ENCODE data around the gene ZNF726.

DNA sequence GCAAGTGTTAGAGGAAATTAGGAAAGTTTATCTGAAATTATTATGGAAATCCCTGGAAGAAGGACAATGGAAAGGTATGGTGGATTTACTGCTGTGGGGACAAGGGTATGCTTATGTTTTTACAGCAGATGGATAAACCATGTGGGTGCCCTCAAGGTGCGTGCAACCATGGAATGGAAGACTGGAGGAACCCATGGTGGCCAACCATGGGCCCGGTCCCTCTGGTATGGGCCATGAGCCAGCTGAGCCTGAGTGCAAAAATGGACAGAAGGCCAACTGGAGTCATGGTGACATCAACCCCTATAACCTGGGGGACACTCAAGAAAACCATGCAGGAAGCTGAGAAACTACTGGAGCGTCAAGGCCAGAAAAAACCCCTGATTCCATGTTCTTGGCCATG is 46.1 kb upstream of the ZNF726 start:
- TF ChIP-seq SMC3 (IDR thresholded peaks at IDR 0.05) (no peak), ESRRA (IDR thresholded peaks at IDR 0.05; ENCODE audit: borderline replicate concordance, low read length) (no peak), EP300 (IDR thresholded peaks at IDR 0.05) (no peak), POLR2A (IDR thresholded peaks at IDR 0.05; ENCODE audit: low read length) (no peak), JUNB (IDR thresholded peaks at IDR 0.05) (no peak), ZNF302 (CRISPR knock-in tag; IDR thresholded peaks at IDR 0.05) (no peak), CEBPB (IDR thresholded peaks at IDR 0.05) (no peak), CHD4 (IDR thresholded peaks at IDR 0.05; ENCODE audit: borderline replicate concordance) (no peak), JUN (IDR thresholded peaks at IDR 0.05) (no peak)
- TF ChIP-seq, protein P1, sequence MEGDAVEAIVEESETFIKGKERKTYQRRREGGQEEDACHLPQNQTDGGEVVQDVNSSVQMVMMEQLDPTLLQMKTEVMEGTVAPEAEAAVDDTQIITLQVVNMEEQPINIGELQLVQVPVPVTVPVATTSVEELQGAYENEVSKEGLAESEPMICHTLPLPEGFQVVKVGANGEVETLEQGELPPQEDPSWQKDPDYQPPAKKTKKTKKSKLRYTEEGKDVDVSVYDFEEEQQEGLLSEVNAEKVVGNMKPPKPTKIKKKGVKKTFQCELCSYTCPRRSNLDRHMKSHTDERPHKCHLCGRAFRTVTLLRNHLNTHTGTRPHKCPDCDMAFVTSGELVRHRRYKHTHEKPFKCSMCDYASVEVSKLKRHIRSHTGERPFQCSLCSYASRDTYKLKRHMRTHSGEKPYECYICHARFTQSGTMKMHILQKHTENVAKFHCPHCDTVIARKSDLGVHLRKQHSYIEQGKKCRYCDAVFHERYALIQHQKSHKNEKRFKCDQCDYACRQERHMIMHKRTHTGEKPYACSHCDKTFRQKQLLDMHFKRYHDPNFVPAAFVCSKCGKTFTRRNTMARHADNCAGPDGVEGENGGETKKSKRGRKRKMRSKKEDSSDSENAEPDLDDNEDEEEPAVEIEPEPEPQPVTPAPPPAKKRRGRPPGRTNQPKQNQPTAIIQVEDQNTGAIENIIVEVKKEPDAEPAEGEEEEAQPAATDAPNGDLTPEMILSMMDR (IDR thresholded peaks at IDR 0.05): no peak
- TF ChIP-seq, protein P2, sequence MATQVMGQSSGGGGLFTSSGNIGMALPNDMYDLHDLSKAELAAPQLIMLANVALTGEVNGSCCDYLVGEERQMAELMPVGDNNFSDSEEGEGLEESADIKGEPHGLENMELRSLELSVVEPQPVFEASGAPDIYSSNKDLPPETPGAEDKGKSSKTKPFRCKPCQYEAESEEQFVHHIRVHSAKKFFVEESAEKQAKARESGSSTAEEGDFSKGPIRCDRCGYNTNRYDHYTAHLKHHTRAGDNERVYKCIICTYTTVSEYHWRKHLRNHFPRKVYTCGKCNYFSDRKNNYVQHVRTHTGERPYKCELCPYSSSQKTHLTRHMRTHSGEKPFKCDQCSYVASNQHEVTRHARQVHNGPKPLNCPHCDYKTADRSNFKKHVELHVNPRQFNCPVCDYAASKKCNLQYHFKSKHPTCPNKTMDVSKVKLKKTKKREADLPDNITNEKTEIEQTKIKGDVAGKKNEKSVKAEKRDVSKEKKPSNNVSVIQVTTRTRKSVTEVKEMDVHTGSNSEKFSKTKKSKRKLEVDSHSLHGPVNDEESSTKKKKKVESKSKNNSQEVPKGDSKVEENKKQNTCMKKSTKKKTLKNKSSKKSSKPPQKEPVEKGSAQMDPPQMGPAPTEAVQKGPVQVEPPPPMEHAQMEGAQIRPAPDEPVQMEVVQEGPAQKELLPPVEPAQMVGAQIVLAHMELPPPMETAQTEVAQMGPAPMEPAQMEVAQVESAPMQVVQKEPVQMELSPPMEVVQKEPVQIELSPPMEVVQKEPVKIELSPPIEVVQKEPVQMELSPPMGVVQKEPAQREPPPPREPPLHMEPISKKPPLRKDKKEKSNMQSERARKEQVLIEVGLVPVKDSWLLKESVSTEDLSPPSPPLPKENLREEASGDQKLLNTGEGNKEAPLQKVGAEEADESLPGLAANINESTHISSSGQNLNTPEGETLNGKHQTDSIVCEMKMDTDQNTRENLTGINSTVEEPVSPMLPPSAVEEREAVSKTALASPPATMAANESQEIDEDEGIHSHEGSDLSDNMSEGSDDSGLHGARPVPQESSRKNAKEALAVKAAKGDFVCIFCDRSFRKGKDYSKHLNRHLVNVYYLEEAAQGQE (IDR thresholded peaks at IDR 0.05): no peak
- TF ChIP-seq, protein P3, sequence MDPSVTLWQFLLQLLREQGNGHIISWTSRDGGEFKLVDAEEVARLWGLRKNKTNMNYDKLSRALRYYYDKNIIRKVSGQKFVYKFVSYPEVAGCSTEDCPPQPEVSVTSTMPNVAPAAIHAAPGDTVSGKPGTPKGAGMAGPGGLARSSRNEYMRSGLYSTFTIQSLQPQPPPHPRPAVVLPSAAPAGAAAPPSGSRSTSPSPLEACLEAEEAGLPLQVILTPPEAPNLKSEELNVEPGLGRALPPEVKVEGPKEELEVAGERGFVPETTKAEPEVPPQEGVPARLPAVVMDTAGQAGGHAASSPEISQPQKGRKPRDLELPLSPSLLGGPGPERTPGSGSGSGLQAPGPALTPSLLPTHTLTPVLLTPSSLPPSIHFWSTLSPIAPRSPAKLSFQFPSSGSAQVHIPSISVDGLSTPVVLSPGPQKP (IDR thresholded peaks at IDR 0.05; ENCODE audit: low read depth, low read length): no peak

Data from A549 (cell line).